IPS-NIHi11 (cell line): ENCODE data around the gene TMEM200B.
"Not testable (repeated sequence)": the region's sequence is repeated elsewhere in the genome, so short reads cannot be mapped to it uniquely, and the experiment has no call there.

Source experiments
- DNase-seq: peaks from one replicate; pipeline ENCODE4 v3.0.0; 2012; ENCODE audit warnings: mixed read lengths, low spot score

The TMEM200B gene

DNA sequence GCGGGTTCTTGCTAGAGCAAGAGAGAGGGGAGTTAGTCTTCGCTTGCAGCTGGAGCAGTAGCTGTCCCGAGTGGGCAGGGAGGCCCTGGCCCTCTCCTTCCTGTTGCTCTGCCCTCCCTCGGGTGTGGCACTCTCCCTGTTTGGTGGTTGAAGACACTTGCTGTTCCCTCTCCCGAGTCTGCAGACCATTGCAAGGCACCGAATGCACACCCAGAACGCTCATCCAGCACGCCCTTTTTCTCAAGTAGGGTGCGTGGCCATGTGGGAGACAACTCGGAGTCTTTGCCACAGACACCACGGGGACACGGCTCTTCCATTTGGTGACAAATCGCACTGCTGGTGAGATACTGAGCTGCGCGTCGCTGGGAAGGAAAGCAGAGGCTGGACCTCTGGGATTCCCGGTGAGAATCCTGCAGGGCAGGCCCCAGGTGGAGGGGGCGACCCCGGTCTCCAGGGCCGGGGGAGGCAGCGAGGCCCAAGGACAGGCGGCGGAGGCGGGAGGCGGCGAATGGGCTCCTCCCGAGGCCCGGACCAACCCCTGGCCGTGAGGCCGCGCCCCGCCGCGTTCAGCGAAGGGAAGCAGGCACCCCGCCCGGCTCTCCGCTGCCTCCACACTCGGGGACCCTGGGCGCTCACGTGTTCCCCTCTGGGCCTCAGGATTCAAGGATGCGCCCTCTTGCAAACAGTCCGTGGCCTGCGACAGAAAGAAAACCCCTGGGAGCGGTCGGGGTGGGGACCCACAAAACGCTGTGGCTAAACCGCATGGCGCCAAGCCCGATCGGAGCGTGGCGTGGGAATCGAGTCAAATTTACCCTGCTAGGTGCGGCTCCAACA lies 10.4 kb upstream of the TMEM200B start:
- DNase-seq: peak; percentile 54

DNA sequence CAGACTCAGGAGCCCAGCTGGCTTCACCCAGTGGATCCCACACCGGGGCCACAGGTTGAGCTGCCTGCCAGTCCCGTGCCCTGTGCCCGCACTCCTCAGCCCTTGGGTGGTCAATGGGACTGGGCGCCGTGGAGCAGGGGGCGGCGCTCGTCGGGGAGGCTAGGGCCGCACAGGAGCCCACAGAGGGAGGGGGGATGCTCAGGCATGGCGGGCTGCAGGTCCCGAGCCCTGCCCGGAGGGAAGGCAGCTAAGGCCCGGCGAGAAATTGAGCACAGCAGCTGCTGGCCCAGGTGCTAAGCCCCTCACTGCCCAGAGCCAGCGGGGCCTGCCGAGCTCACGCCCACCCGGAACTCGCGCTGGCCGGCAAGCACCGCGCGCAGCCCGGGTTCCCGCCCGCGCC lies 7.4 kb upstream of the TMEM200B start:
- DNase-seq: not testable (repeated sequence)

DNA sequence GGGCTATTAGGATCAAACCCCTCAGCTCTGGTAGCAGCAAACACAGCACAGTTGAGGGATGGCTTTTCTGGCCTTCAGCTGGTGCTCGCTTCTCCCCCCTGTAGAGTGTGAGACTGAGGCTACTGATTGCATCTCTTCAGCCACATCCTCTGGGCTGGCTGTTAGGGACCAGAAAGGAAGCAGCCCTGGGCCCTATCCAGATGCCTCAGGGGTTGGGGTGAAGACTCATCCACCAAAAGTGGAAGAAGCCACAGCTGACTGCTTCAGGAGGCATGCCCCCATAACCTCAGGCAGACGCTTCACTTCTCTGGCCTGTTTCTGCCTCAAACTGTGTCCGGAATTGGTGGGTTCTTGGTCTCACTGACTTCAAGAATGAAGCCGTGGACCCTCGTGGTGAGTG lies 6.2 kb upstream of the TMEM200B start:
- DNase-seq: no peak

DNA sequence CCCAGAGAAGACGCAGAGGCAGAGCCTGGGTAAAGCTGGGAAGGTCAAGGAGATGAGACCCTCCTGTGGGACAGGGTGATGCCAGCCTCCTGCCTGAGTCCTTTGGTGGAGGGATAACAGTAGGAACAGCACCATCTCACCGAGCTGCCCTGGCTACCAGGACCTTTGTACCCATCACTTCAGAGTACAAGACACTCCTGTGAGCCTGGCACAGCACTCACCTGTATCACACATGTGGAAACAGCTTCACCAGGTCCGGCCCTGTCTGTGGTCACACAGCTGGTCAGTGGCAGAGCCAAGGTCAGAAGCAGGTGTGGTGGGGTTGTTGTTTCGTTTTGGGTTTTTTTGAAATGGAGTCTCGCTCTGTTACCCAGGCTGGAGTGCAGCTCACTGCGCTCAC lies 5.0 kb upstream of the TMEM200B start:
- DNase-seq: no peak

DNA sequence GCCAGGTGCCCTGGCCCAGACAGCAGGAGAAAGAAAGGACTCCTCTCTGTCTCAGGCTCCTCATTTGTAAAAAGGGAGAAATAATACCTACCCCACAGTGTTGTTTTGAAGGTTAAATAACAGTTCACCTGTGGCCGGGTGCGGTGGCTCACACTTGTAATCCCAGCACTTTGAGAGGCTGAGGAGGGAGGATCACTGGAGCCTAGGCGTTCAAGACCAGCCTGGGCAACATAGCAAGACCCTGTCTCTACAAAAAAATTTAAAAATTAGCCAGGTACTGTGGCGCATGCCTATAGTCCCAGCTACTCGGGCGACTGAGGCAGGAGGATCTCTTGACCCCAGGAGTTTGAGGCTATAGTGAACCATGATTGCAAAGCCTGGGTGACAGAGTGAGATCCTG lies 2.5 kb upstream of the TMEM200B start:
- no peak for DNase-seq

DNA sequence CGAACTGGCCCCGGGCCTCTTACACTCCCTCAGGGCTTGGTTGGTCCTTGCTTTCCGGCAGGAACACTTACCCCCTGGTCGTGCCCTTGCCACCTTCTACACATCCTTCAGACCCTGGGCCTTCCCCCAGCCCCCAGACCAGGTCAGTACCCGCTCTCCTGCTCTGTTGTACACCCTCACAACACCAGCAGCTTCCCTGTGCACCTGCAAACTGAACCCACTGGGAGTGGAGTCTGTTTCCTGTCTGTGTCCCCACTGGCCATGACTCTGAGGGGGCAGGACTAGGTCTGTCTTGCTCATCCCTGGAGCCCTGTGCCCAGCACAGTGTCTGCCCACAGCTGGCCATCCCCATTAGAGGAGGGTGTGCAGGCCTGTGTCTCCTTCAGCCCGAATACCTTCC lies 2.1 kb upstream of the TMEM200B start:
- no peak for DNase-seq

DNA sequence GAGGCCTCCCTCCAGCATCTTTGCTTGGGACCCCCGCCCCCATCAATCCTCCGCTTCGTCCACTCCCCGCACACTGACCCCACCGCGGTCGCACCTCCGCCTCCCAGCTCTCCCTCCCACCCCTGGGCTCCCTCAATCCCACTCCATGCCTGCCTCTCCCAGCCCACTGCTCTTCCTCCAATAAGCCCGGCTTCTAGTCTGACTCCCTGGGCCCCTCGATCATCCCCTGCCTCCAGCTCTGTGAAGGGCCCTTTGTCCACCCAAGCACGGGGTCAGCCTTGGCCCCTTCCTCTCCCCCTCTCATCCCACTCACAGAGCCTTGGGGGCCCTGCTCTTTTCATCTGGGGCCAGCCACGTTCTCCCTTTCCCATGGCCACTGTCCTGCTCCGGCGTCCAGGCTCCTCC lies 1.5 kb upstream of the TMEM200B start:
- no peak for DNase-seq

DNA sequence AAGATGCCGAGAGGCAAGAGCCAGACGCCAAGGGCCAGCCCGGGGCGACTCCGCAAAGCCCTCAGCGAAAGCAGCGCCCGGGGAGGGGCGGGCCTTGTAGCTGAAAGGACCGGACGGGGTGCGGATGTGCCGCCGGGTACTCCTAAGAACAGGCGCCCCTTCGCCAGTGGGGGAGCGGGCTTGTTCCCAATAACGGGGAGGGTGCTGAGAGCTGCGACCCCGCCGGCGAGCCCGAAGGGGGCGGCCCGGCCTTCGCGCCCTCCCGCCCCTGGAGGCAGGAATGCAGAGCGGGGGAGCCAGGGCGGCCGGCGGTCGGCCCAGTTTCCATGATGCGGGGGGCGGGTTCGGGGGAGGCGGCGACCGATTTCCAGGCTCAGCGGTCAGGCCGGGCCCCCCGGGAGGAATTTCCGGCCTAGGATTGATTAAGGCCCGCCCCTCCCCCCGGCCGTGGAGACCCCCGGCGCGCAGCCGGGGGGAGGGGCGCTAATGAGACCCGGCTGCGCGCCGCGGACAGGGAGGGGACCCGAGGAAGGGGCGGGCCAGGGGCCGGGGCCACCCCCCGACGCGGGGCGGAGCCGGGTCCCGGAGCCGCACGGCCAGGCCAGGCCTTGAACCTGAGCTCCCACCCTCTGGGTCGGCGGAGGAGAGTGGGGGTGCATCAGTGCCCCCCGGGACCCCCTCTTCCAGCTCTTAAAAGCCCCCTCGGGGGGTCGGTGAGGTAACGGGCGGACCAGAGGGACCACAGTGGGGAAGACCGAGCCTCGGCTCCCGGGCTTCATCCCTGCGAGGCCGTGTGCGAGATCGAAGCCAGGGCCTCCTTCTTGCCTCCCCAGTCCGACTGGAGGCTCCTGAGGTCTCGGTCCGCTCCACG lies 898 bp upstream of the TMEM200B start:
- peak; percentile 97 for DNase-seq

DNA sequence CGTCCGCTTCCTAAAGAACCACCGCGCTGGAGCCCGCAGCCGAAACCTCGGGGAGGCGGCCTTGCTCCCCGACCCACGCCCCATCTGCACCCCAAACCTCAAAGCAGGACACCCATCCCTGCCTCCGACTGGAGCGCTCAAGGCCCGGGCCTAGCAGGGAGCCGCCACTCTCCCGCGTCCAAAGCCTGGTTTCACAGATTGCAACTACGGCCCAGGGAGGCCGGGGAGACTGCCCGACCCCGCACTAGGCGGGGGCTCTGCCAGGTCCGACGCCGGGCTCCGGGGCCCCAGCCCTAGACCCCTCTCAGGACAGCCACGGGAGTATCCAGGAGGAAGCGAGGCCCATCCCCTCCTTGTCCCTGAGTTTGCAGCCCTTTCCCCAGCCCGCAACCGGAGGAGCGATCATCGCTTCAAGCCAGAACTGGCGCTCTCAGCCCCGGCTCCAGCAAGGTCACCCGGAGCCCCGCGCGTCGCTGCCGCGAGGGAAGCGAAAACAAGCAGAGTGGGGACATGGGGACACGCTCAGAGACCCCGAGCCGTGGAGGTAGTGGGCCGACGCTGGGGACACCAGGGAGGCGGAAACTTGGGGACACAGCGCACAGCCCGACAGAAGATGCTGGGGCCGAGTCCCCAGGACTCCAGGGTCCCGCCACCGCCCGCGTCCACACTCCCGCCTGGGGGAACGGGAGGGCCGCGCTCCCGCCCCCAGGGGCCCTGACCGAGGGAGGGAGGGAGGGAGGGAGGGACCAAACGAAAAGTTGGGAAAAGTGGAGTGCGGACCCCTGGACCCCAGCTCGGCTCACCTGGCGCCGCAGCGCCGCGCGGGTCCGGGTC lies 433 bp downstream of the TMEM200B start:
- no peak for DNase-seq

DNA sequence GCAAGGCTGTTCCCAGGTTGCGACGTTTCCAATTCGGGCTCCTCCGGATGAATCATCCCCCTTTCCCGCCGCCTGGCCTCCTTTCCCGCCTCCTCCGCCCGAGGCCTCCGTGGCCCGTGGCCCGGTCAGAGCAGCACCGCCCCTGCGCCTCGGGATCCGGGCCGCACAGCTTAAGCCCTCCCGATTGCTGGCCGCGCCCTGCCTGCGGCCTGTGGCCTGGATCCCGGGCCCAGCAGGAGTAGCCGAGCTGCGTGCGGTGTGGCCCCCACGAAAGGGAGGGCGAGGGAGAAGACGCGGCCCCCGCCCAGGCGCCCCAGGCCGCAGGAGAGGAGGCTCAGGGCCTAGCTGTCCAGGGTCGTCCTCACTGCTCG lies 1.0 kb downstream of the TMEM200B start:
- DNase-seq: peak; percentile 51

DNA sequence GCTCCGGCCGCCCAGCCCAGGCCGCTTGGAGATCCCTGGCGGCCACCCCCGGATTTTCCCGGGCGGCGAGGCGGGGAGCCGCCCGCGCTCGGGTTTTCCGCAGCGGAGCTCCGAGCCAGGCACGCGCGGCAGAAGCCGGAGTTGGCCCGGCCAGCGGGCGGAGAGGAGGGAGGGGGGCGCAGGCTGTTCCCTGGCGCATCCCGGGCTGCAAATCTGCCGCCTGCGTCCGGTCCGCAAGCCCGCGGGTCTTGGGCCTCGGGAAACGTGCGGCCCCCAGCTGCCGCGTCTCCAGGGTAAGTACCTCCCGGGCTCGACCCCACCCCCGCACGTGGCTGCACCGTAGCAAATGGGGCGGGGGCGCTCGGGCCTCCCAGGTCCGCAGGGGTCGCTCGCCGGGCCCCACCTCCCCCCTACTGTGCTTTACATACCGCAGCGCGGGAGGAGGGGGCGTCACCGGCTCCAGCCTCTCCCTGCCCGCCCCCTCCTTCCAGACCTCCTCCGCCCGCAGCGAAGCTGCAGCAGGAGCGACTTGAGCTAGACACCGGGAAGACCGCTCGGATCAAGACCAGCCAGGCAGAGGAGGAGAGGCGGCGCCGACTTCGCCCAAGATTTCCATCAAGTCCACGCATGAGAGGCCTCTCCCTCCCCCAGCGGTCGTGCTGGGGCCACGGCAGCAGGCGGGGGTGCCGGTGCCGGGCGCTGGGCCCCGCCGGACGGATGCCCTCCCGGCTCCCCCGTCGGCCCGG lies 1.6 kb downstream of the TMEM200B start:
- DNase-seq: peak; percentile 60

DNA sequence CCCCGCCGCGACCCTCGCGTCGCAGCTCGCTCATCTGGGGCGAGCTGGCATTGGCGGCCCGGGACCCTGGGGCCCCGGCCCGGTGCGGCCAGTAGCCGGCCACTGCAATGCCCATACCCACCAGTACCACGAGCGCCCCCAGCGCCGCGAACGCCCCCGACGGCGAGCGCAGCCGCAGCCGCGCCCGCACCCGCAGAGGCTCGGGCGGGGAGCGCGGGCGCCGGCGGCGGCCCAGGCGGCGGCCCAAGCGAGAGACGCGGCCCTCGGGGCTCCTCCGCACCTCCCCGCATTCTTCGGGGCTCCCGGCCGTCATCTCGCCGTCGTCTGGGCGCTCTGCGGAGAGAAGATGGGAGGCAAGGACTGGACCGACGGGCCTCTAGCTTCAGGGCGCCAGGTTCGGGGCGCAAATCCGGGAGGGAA lies 2.2 kb downstream of the TMEM200B start:
- DNase-seq: peak; percentile 73

DNA sequence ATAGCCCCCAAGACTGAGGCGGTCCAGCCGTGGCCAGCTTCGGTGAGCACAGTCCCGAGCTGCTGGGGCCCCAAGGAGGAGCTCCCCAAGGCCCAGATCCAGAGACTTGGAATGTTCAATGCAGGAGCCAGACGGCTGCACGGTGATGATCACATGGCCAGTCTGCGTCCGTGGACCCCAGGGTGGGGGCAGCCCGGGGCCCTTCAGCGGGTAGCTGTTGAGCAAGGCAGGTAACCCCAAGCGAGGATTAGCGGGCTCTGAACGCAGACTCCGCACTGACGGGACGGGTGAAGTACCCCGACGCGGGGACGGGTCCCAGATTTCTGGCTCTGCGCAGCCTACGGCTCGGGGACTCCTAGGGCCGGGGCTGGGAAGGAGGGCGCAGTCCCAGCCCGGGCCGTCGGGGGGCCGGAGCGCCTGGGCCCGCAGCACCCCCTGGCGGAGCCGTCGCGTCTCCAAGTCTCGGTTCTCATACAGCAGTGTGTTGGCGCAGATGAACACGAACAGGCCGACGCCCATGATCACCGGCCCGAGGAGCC lies 2.7 kb downstream of the TMEM200B start:
- DNase-seq: peak; percentile 90

DNA sequence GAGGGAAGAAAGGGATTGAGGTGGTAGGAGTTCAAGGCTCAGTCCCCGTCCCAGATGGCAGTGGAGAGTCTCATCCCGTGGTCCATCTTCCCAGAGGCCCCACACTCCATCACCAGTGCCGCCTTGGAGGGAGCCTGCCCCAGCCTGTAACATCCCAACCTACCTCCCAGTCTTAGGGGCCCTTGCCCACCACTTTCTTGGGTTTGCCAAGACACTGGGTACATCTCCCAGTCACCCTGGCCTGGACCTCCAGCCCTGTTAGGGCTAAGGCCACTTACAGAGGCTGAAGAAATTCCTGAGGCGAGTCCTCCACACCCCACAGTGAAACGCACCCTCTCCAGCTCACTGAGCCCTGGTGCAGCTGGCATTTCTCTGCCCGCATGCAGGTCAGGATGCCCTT lies 3.3 kb downstream of the TMEM200B start:
- DNase-seq: no peak

DNA sequence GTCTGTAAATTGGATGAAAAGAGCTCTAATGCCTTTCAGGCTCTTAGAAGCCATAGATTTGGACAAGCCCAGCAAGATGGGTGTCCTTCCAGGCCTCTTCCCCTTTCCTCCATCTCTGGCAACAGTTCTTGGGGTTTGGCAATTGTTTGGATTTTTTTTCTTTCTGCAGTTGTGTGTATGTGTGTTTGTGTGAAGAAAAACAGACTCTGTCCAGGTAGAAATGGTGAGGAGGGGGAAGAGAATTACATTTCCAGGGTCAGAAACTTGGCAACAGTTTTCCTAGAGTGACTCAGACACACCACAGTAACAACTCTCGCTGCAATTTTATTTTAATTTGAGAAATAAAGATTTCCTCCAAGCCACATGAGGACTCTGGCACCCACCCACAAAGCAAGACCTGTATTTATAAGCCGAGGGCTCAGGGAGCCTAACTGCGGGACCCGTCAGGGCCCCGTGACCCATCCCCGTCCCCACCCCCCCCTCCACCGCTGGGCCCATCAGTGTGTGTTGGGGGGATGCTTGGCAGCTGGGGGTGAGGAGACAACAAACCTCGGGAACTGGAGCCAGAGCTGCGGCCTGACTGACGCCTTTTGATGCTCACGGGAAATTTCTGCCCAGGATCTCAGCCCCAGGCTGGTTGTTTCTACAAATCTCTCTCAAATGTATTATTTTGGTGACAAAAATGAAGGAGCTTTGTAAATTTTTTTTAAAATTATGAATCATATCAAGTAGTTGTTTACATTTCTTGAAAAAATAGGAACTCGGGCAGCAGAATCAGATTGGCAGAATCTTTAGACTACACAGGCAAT lies 4.4 kb downstream of the TMEM200B start:
- DNase-seq: no peak

DNA sequence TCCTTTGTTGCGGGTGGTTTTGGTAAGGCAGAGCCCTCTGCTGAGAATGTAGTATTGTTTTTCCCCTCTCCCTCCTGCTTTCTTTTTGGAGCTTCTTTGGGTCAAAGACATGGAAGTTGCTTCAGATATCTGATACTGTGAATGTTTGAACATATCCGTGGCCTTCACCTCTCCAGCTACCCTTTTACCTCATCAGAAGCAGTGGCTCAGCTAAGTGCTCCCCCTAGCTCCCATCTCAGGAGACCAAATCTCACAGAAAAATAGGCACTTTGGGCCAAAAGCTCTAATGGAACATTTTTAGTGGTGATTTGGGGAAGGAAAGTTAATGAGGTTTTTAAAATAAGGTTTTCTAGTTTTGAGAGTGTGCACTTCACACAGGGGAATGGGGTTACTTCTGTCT lies 6.3 kb downstream of the TMEM200B start:
- DNase-seq: peak; percentile 47

DNA sequence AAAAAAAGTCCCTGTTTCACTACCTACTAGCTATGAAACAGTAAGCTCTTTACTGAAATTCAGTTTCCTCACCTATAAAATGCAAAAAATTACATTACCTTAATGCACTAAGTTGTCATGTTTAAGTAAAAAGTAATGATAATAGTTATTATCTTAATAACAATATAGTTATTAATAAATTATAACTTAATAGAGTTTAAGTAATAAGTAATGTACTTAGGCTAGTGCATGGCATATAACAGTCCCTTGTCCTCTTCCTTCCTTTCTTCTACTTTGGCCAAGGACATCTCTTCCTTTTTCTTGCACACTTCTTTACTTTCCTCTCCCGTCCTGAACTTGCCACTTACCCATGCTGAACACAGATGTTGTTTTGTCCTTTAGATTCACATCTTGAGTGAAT lies 9.0 kb downstream of the TMEM200B start:
- DNase-seq: no peak

DNA sequence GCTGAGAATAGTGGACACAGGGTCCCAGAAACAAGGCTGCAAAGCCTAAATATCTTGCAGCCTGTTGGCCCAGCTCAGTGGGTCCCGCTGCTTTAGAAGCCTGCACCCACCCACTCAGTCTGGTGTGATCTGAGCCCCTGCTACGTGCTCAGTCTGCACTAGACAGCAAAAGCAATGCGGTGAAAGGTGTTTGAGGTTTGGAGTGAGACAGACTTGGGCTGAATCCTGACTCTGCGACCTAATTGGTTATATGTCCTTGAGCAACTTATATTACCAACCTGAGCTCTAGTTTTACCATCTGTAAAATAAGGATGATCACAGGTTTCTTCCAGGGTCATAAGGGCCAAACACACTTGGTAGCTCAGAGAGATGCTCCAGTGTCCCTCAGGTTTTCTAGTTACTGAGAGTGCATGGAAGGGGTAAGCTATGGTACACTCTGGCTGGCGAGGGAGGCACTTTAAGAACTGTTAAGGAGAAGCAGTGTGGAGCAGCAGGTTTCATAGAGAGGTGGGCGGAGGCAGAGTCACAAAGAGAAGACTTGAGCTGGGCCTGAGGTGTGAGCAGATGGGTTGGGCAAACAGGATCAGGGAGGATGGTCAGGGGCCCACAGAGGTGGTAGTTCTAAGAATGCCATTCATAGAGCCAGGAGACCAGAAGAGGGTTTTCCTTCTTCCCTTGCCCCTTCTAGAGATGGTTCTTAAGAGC lies 10.1 kb downstream of the TMEM200B start:
- DNase-seq: no peak

DNA sequence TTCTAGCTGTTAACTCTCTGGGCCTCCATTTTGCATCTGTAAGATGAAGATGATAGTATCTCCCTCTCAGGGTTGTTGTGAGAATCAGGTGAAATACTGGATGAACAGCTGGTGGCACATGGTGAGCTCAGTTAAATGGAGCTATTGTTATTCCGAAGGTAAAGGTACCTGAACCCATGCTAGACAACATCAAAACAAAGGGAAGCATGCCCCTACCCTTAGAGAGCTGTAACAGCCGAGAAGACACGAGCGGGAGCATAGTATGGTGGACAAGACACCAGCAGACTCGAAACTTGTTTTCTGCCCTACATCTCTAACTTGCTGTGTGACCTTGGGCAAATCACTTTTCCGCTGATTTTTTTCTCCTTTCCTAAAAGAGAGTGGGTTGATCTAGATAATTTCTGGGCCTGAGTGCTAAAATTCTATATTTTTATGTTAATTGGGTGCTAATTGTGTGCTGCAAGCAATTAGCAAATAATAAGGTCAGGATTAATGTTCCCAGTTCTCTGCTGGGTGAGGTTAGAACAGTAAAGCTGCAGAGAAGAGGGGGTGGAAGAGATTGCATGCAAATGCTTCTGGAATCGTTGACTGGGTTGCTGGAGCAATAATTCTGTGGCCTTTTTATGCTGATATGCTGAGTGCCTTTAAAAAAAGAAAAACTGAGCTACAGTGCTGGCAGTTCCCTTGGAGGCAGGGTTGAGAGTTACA lies 10.8 kb downstream of the TMEM200B start:
- DNase-seq: no peak
